ENCODE results near the gene CTNNA3. TPM values are rescaled to one million over a fixed set of nuclear protein-coding genes. Genes with fewer than 3 reads are reported as not detected.

CTNNA3 gene
- total and polyA plus RNA-seq, 2 of the 4 experiments (the other 2 are of a cell fraction), result 0.19 to 0.90 TPM

GRCh38 chr10:67695555-67695954 is 440 bp downstream of the CTNNA3 start:
- Histone ChIP-seq H2BK120ac (ENCODE audit: low read depth, low read length) (no peak overlapping the region), H2BK5ac (ENCODE audit: low read depth, low read length, poor library complexity, severe bottlenecking) (no peak overlapping the region), H3K9me1 (ENCODE audit: insufficient read depth, low read length) (no peaks in the 10 kb centered on the region), H2AK5ac (ENCODE audit: low read depth, low read length) (no peak overlapping the region), H3K4ac (ENCODE audit: low read depth, low read length) (no peak overlapping the region), H2BK15ac (ENCODE audit: low read depth, low read length) (no peak overlapping the region), H4K8ac (ENCODE audit: low read depth in 2 of 2, low read length in 2 of 2) (no peak overlapping the region), H3K36me3 (ENCODE audit: control insufficient read depth, insufficient read depth, low read length) (no peaks in the 10 kb centered on the region), H4K5ac (ENCODE audit: low read depth, low read length) (no peak overlapping the region), H3K56ac (ENCODE audit: extremely low read depth, insufficient read depth, low read length) (no peak overlapping the region), H3K9ac (ENCODE audit: low read depth, low read length) (no peak overlapping the region), H2AK9ac (replicated peaks; ENCODE audit: low read depth, low read length, poor library complexity) (no peak overlapping the region), H3K9me3 (ENCODE audit: control insufficient read depth, insufficient read depth, low read length) (no peaks in the 10 kb centered on the region), H2BK20ac (ENCODE audit: low read depth, low read length) (no peak overlapping the region), H3K4me3 (ENCODE audit: insufficient read depth, low read depth, low read length) (no peak overlapping the region), H4K20me1 (ENCODE audit: insufficient read depth, low read length) (no peaks in the 10 kb centered on the region), H2AFZ (replicated peaks; ENCODE audit: low read length, poor library complexity) (no peak overlapping the region), H3K27ac (ENCODE audit: insufficient read depth, low read length) (no peak overlapping the region), H3K27me3 (ENCODE audit: control insufficient read depth, insufficient read depth, low read length) (peaks cover 8% of the 10 kb centered on the region), H4K91ac (ENCODE audit: insufficient read depth, low read depth, low read length) (no peak overlapping the region), H3K4me1 (ENCODE audit: control insufficient read depth, insufficient read depth, low read length) (no peaks in the 10 kb centered on the region), H3K18ac (ENCODE audit: low read depth, low read length) (no peak overlapping the region), H3K23ac (ENCODE audit: low read depth, low read length) (no peak overlapping the region), H3K14ac (replicated peaks; ENCODE audit: low read depth, low read length) (no peak overlapping the region), H3K4me2 (ENCODE audit: low read depth, low read length) (no peak overlapping the region), H3K79me1 (ENCODE audit: low read depth in 1 of 2, low read length in 2 of 2) (no peaks in the 10 kb centered on the region)
- TF ChIP-seq, protein P1, sequence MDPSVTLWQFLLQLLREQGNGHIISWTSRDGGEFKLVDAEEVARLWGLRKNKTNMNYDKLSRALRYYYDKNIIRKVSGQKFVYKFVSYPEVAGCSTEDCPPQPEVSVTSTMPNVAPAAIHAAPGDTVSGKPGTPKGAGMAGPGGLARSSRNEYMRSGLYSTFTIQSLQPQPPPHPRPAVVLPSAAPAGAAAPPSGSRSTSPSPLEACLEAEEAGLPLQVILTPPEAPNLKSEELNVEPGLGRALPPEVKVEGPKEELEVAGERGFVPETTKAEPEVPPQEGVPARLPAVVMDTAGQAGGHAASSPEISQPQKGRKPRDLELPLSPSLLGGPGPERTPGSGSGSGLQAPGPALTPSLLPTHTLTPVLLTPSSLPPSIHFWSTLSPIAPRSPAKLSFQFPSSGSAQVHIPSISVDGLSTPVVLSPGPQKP (IDR thresholded peaks at IDR 0.05; ENCODE audit: borderline replicate concordance, low read depth, low read length), result no peak
- no peak for TF ChIP-seq POLR2A (IDR thresholded peaks at IDR 0.05; ENCODE audit: low read depth, low read length)
- TF ChIP-seq, protein P2, sequence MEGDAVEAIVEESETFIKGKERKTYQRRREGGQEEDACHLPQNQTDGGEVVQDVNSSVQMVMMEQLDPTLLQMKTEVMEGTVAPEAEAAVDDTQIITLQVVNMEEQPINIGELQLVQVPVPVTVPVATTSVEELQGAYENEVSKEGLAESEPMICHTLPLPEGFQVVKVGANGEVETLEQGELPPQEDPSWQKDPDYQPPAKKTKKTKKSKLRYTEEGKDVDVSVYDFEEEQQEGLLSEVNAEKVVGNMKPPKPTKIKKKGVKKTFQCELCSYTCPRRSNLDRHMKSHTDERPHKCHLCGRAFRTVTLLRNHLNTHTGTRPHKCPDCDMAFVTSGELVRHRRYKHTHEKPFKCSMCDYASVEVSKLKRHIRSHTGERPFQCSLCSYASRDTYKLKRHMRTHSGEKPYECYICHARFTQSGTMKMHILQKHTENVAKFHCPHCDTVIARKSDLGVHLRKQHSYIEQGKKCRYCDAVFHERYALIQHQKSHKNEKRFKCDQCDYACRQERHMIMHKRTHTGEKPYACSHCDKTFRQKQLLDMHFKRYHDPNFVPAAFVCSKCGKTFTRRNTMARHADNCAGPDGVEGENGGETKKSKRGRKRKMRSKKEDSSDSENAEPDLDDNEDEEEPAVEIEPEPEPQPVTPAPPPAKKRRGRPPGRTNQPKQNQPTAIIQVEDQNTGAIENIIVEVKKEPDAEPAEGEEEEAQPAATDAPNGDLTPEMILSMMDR (conservative IDR thresholded peaks at IDR 0.05; ENCODE audit: low read depth, low read length), result no peak
- TF ChIP-seq RFX5 (IDR thresholded peaks at IDR 0.05; ENCODE audit: low read depth, low read length), result no peak
- no peak for TF ChIP-seq MXI1 (IDR thresholded peaks at IDR 0.05; ENCODE audit: borderline replicate concordance, low read depth, low read length)
- TF ChIP-seq FOS (IDR thresholded peaks at IDR 0.05; ENCODE audit: low read depth, low read length), result no peak
- TF ChIP-seq RAD21 (IDR thresholded peaks at IDR 0.05; ENCODE audit: low read length), result no peak
- TF ChIP-seq MAFK (IDR thresholded peaks at IDR 0.05; ENCODE audit: low read depth, low read length), result no peak
- TF ChIP-seq, protein P3, sequence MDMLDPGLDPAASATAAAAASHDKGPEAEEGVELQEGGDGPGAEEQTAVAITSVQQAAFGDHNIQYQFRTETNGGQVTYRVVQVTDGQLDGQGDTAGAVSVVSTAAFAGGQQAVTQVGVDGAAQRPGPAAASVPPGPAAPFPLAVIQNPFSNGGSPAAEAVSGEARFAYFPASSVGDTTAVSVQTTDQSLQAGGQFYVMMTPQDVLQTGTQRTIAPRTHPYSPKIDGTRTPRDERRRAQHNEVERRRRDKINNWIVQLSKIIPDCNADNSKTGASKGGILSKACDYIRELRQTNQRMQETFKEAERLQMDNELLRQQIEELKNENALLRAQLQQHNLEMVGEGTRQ (IDR thresholded peaks at IDR 0.05; ENCODE audit: low read depth, low read length), result no peak
- no peak for TF ChIP-seq NFE2L2 (IDR thresholded peaks at IDR 0.05; ENCODE audit: low read depth, low read length)
- TF ChIP-seq BHLHE40 (IDR thresholded peaks at IDR 0.05; ENCODE audit: low read depth, low read length), result no peak
- no peak for TF ChIP-seq CHD1 (IDR thresholded peaks at IDR 0.05; ENCODE audit: low read depth, low read length)
- TF ChIP-seq MAZ (IDR thresholded peaks at IDR 0.05; ENCODE audit: borderline replicate concordance, low read depth, low read length), result no peak
- TF ChIP-seq SMC3 (IDR thresholded peaks at IDR 0.05; ENCODE audit: low read depth, low read length), result no peak
- TF ChIP-seq CEBPB (IDR thresholded peaks at IDR 0.05; ENCODE audit: low read depth, low read length), result no peak
- no peak for TF ChIP-seq RCOR1 (IDR thresholded peaks at IDR 0.05; ENCODE audit: insufficient replicate concordance, low read length)
- ATAC-seq (ENCODE audit: low read depth), result no peak
- WGBS, 2 experiments (ENCODE audit: extremely low coverage in 2 of 2, insufficient read length in 1 of 2), result 6% methylated on average over 3 of the region's 5 CpGs; no CpG with 5 or more reads in 1 of the 2 experiments
- ChIA-PET CTCF (interaction anchor here (0.6 to 3.5 kb wide), 3 partner anchors 71 to 92 kb away, joined by 3 to 34 read pairs (median 4); no protein-coding TSS in a partner anchor), POLR2A (ENCODE audit: unreplicated experiment) (no interaction called here)
- no TSS peak for BruUV-seq (replicated peaks)
- no peak for DNase-seq
- in situ Hi-C loops (cut with MboI; ENCODE audit: low sequenced_read_pairs), result no loop called here
- intact Hi-C loops (cut with micrococcal nuclease), result no loop called here
- dilution Hi-C loops (cut with HindIII; ENCODE audit: low sequenced_read_pairs, unreplicated experiment), result no loop called here
